CMK (cell line): Measurements from ENCODE around the gene DLG5.

ENCODE experiments used
- DNase-seq: peaks from one replicate; pipeline ENCODE4 v3.0.0-alpha.2; 2010; ENCODE audit warnings: low read depth

The DLG5 gene

GRCh38 chr10:77843264-77843663, 83.3 kb downstream of the DLG5 start:
- no peak for DNase-seq

GRCh38 chr10:77842652-77843212, 83.8 kb downstream of the DLG5 start:
- no peak for DNase-seq

GRCh38 chr10:77841711-77842375, 84.7 kb downstream of the DLG5 start:
- DNase-seq, result no peak

- no peak for DNase-seq
These were observed 85.9 kb downstream of the DLG5 start for GRCh38 chr10:77840636-77841035.

GRCh38 chr10:77837925-77838595, 88.5 kb downstream of the DLG5 start:
- no peak for DNase-seq

GRCh38 chr10:77837248-77837924, 89.2 kb downstream of the DLG5 start:
- no peak for DNase-seq

- peak; percentile 88 for DNase-seq
These were observed 90.2 kb downstream of the DLG5 start for GRCh38 chr10:77836299-77836820.

- DNase-seq, result no peak
These were observed 90.9 kb downstream of the DLG5 start for GRCh38 chr10:77835669-77836086.

- DNase-seq, result no peak
These were observed 91.4 kb downstream of the DLG5 start for GRCh38 chr10:77834943-77835668.

GRCh38 chr10:77834540-77834939, 92.0 kb downstream of the DLG5 start:
- no peak for DNase-seq

GRCh38 chr10:77833792-77834191, 92.8 kb downstream of the DLG5 start:
- DNase-seq, result no peak

GRCh38 chr10:77833225-77833624, 93.3 kb downstream of the DLG5 start:
- no peak for DNase-seq

- DNase-seq, result no peak
These were observed 94.3 kb downstream of the DLG5 start for GRCh38 chr10:77832238-77832637.

GRCh38 chr10:77829356-77829755, 97.2 kb downstream of the DLG5 start:
- no peak for DNase-seq

GRCh38 chr10:77828377-77828776, 98.2 kb downstream of the DLG5 start:
- no peak for DNase-seq

GRCh38 chr10:77827366-77827765, 99.2 kb downstream of the DLG5 start:
- no peak for DNase-seq

GRCh38 chr10:77825965-77826364, 100.6 kb downstream of the DLG5 start:
- DNase-seq, result no peak

- no peak for DNase-seq
These were observed 101.6 kb downstream of the DLG5 start for GRCh38 chr10:77824908-77825307.

- no peak for DNase-seq
These were observed 102.6 kb downstream of the DLG5 start for GRCh38 chr10:77823811-77824542.

- DNase-seq, result no peak
These were observed 105.0 kb downstream of the DLG5 start for GRCh38 chr10:77821551-77821950.

GRCh38 chr10:77821036-77821435, 105.5 kb downstream of the DLG5 start:
- no peak for DNase-seq
